ENCODE data around the gene RASAL2.

The RASAL2 gene

GRCh38 chr1:178065250-178065649, 28.7 kb upstream of the RASAL2 start:
- TF ChIP-seq CTCF (IDR thresholded peaks at IDR 0.05): no peak

GRCh38 chr1:178066296-178066907, 27.5 kb upstream of the RASAL2 start:
- no peak for TF ChIP-seq CTCF (IDR thresholded peaks at IDR 0.05)
- Histone ChIP-seq H3K36me3 (no peaks in the 10 kb centered on the region), H3K4me3 (ENCODE audit: low read depth in 1 of 2, low read length in 1 of 2) (no peak overlapping the region), H3K4me1 (ENCODE audit: control insufficient read depth in 1 of 2, insufficient read depth in 1 of 2, low read depth in 1 of 2, low read length in 1 of 2) (no peaks in the 10 kb centered on the region), H3K9me3 (no peaks in the 10 kb centered on the region), H3K27me3 (no peaks in the 10 kb centered on the region), H3K27ac (no peak overlapping the region)

More at GRCh38 chr1:178065250-178065649, 28.7 kb upstream of the RASAL2 start:
- Histone ChIP-seq H3K9me3 (no peaks in the 10 kb centered on the region), H3K27me3 (no peaks in the 10 kb centered on the region), H3K4me3 (ENCODE audit: low read depth in 1 of 2, low read length in 1 of 2) (no peak overlapping the region), H3K36me3 (no peaks in the 10 kb centered on the region), H3K4me1 (ENCODE audit: control insufficient read depth in 1 of 2, insufficient read depth in 1 of 2, low read depth in 1 of 2, low read length in 1 of 2) (no peaks in the 10 kb centered on the region), H3K27ac (no peak overlapping the region)

GRCh38 chr1:178066908-178067614, 26.8 kb upstream of the RASAL2 start:
- no peaks in the 10 kb centered on the region for H3K36me3 ChIP-seq
- H3K4me1 ChIP-seq (ENCODE audit: control insufficient read depth in 1 of 2, insufficient read depth in 1 of 2, low read depth in 1 of 2, low read length in 1 of 2): no peaks in the 10 kb centered on the region
- no peaks in the 10 kb centered on the region for H3K9me3 ChIP-seq
- no peak for TF ChIP-seq CTCF (IDR thresholded peaks at IDR 0.05)
- H3K27ac ChIP-seq: no peak overlapping the region
- H3K27me3 ChIP-seq: no peaks in the 10 kb centered on the region
- no peak overlapping the region for H3K4me3 ChIP-seq (ENCODE audit: low read depth in 1 of 2, low read length in 1 of 2)

- Histone ChIP-seq H3K4me1 (ENCODE audit: control insufficient read depth in 1 of 2, insufficient read depth in 1 of 2, low read depth in 1 of 2, low read length in 1 of 2) (no peaks in the 10 kb centered on the region), H3K9me3 (no peaks in the 10 kb centered on the region), H3K27ac (no peak overlapping the region), H3K4me3 (ENCODE audit: low read depth in 1 of 2, low read length in 1 of 2) (no peak overlapping the region), H3K27me3 (no peaks in the 10 kb centered on the region), H3K36me3 (no peaks in the 10 kb centered on the region)
- no peak for TF ChIP-seq CTCF (IDR thresholded peaks at IDR 0.05)
Observed at GRCh38 chr1:178071811-178072210, 22.1 kb upstream of the RASAL2 start.

- H3K4me3 ChIP-seq (ENCODE audit: low read depth in 1 of 2, low read length in 1 of 2): no peak overlapping the region
- no peak for TF ChIP-seq CTCF (IDR thresholded peaks at IDR 0.05)
- no peaks in the 10 kb centered on the region for H3K4me1 ChIP-seq (ENCODE audit: control insufficient read depth in 1 of 2, insufficient read depth in 1 of 2, low read depth in 1 of 2, low read length in 1 of 2)
- no peaks in the 10 kb centered on the region for H3K9me3 ChIP-seq
- H3K36me3 ChIP-seq: no peaks in the 10 kb centered on the region
- no peaks in the 10 kb centered on the region for H3K27me3 ChIP-seq
- H3K27ac ChIP-seq: no peak overlapping the region
Observed at GRCh38 chr1:178072326-178072725, 21.6 kb upstream of the RASAL2 start.

Data from neutrophil (primary cell).